A549 treated with GW870086 at 1 μM for 4 hours (cell line): ENCODE measurements around the gene MUCL3. TPM values are rescaled to one million over a fixed set of nuclear protein-coding genes. Genes with fewer than 3 reads are reported as not detected.

Experiments used
- total RNA-seq: library from RNA; stranded (reverse); fragments of 200-300 nt; extraction: Qiagen RNA extraction; gene quantifications from 5 replicates; pipeline ENCODE4 v1.2.3, GENCODE V29; 2022; ENCODE audit warnings: low read depth

The MUCL3 gene, protein sequence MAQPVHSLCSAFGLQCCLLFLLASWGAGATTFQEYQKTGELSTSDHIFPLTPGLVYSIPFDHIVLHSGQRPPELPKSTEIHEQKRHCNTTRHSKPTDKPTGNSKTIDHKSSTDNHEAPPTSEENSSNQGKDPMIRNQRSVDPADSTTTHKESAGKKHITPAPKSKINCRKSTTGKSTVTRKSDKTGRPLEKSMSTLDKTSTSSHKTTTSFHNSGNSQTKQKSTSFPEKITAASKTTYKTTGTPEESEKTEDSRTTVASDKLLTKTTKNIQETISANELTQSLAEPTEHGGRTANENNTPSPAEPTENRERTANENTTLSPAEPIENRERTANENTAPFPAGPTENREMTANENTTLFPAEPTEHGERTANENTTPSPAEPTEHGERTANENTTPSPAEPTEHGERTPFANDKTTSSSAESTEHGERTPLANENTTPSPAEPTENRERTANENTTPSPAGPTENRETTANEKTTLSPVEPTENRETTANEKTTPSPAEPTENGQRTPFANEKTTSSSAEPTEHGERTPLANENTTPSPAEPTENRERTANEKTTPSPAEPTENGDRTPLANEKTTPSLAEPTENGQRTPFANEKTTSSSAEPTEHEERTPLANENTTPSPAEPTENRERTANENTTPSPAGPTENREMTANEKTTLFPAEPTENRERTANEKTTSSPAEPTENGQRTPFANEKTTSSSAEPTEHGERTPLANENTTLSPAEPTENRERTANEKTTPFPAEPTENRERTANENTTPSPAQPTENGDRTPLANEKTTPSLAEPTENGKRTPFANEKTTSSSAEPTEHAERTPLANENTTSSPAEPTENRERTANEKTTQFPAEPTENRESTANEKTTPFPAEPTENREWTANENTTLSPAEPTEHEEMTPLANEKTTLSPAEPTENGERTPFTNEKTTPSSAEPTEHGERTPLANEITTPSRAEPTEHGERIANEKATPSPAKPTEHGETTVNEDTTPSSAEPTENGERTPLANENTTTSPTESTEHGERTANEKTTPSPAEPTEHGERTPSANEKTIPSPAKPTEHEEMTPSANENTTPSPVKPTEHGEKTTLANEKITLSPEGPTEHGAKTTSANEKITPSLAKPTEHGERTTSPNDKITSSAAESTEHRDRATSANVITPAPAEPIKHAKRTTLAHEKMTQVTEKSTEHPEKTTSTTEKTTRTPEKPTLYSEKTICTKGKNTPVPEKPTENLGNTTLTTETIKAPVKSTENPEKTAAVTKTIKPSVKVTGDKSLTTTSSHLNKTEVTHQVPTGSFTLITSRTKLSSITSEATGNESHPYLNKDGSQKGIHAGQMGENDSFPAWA (N-terminal part only)
- total RNA-seq, result 0.03 to 0.09 TPM (median 0.06 TPM) in 4 of 5 replicates, not detected in the other

DNA sequence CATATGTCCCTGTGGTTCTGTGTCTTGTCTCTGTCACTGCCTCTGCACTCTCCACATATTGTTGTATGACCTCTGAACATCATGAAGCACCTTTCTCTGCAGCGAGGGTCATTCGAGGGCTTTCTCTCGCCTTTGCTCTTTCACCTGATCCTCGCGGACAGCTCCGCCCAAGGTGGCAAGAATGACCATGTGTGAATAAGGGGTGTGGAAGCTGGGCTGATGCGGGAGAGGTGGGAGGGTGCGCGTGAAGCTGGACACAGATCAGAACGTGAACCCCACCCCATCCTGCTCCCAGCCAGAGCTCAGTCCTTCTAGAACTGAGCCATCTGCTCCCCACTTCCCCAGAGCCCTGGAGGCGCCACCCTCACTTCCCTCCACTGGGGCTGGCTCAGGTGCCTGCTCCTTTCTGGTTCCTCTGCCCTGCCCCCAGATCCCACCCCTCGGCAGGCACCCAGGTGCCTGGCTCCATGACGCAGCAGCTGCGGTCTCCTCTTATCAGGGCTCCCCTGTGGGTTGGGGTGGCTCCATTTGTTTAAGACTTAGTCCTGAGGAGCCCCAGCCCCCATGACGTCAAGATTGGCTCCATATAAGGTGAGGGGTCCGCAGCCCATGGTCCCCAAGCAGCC is at the start of gene MUCL3:
TSS of gene MUCL3 (plus strand) at position 613 of the 626 bp plus-strand sequence. CDS start 27 bp downstream, outside the sequence.

DNA sequence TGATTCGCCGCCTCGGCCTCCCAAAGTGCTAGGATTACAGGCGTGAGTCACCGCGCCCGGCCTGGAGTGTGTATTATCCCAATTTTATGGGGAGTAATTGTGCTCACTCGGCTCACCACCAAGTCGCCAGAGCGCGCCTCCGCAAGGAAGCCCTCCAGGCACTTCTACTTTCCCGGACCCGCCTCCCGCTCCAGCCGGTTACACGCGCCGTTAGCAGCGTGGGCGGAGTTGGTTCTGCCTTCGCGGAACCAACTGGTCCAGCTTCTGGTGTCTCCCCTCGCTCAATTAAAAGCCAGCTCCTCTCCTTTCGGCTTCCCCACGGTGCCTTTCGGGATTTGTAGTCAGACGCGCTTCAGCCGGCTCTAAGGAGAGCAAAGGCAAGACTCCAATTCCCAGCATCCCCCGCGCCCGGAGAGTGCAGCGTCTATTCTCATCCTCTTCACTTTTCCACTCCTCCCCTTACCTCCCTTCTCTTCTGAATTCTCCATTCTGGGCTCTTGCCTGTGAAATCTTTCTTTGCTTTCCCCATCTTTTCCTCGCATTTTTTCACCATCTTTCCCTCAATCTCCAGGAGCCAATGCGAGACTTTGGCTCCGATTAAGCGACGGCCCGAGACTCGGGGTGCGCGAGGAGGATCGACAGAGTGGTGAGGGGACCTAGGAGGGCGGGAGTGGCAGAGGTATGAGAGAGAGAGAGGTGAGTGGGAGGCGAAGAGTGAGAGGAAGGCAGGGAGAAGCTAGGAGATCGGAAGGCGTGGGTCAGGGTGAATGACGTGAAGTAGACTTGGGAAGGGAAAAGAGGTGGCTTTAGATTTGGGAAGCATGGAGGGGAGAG is 32.8 kb upstream of the MUCL3 start, which contains the start of gene GTF2H4:
TSS of gene GTF2H4 (plus strand) at position 450 of the 834 bp plus-strand sequence.

DNA sequence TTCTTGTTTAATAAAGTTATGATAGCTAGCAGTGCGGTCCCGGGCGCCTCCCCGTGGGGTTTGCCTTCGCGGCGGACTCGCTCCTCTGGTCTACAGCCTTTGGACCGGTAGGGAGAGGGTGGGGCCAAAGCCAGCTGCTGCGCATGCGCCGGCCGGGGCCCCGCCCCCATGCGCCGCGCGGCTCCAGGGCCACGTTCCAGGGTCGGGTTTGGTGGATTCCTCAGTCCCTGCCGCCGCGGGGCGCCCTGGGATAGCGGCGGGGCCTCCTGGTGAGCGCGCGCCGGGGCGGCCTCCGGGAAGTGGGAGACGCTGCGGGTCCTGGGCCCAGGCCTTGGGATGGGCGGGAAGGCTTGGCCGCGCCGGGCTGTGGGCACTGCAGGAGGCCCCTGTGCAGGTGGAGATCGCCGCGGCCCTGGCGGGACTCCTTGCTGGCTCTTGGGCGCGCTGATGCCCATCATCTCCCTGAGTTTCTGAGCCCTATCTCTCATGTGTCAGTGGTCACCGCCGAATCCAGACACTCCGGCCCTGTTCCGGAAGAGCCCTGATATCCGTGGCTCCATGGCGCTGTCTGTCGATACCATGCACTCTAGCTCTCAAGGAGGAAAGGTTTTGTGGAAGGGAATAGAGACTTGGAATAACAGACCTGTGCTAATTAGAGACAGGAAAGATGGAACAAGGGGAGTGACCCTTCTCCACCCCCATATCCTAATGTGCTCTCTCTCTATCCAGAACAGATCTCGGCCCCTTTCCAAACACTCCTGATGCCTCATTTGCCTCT is 26.5 kb upstream of the MUCL3 start, which contains the start of gene VARS2:
TSS of gene VARS2 (plus strand) at position 163 of the 778 bp plus-strand sequence. CDS start at position 762, 599 bp downstream.

DNA sequence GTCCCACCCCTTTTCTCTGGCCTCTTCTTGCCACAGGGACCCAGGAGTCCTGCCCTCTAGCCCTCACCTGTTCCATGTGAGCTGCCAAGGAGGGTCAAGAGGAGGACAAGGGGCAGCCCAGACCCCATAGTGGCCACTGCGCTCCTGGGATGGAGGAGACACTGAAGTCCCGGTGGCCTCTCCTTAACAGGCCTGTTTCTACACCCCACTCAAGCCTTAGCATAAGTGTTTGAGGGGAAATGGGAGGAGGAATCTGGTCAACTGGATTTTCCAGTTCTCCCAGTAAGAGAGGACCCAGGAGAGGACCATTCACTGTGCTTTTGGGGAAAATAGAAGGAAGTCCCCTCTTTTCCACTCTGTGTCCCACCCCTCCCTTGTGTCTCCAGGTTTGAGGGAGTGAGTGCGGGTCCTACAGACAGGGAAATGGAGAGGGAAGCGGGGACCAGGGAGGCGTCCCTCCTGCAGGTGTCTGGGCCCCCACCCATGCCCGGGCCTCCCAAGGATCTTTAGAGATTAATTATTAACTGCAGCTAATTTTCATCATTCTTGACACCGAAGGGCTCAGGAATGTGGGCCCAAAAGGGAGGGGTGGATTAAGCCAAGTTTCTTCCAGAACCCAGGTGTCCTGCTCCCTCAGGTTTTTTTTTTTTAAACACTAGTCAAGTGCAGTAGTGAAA is 8.7 kb upstream of the MUCL3 start, which contains the start of gene SFTA2:
TSS of gene SFTA2 (minus strand) at position 202 of the 677 bp plus-strand sequence. CDS start at position 128, 74 bp downstream.

DNA sequence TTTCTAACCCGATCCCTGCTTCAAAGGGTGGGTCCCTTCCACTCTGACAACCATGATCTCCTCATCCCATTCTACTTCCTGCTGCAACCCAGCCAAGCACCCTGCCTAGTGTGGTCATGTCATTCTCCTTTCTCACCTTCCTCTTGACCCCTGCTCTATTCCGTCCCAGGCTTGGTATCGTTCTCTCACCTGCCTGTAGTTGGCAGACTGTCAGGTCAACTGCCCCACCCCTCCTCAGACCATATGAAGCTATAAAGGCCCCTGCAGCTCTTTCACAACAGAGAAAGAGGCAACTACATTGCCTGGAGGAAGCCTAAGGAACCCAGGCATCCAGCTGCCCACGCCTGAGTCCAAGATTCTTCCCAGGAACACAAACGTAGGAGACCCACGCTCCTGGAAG is 42.7 kb downstream of the MUCL3 start, which contains the start of gene MUC21:
TSS of gene MUC21 (plus strand) at position 280 of the 400 bp plus-strand sequence. CDS start 241 bp downstream, outside the sequence.

Other genes with a start within 250 kb of the MUCL3 start
- 20.5 to 30.6 TPM (median 26.1 TPM) in 5 replicates for gene NRM, start 250.0 kb upstream of the MUCL3 start, total RNA-seq
- 14.8 to 21.4 TPM (median 16.4 TPM) in 5 replicates for gene MDC1, start 223.7 kb upstream of the MUCL3 start, total RNA-seq
- 773 to 946 TPM (median 885 TPM) in 5 replicates for gene TUBB, start 220.6 kb upstream of the MUCL3 start, total RNA-seq
- gene FLOT1, start 198.3 kb upstream of the MUCL3 start, total RNA-seq, result 79.1 to 93.4 TPM (median 90.3 TPM) in 5 replicates
- gene IER3, start 196.4 kb upstream of the MUCL3 start, total RNA-seq, result 66.7 to 100 TPM (median 95.1 TPM) in 5 replicates
- 52.0 to 64.5 TPM (median 60.6 TPM) in 5 replicates for gene DDR1, start 56.5 kb upstream of the MUCL3 start, total RNA-seq
- gene GTF2H4, start 32.8 kb upstream of the MUCL3 start, total RNA-seq, result 18.6 to 23.4 TPM (median 19.9 TPM) in 5 replicates
- gene VARS2, start 26.7 kb upstream of the MUCL3 start, total RNA-seq, result 11.0 to 15.5 TPM (median 13.3 TPM) in 5 replicates
- gene SFTA2, start 8.8 kb upstream of the MUCL3 start, total RNA-seq, result not detected in 5 replicates
- gene MUC21, start 42.7 kb downstream of the MUCL3 start, total RNA-seq, result not detected in 5 replicates
- 0.02 TPM in 1 of 5 replicates, not detected in the others for gene MUC22, start 69.5 kb downstream of the MUCL3 start, total RNA-seq
- not detected in 5 replicates for gene C6orf15, start 171.6 kb downstream of the MUCL3 start, total RNA-seq
- 4.4 to 7.5 TPM (median 6.1 TPM) in 5 replicates for gene PSORS1C1, start 173.8 kb downstream of the MUCL3 start, total RNA-seq
- gene CDSN, start 179.5 kb downstream of the MUCL3 start, total RNA-seq, result not detected in 5 replicates
- not detected in 5 replicates for gene PSORS1C2, start 198.1 kb downstream of the MUCL3 start, total RNA-seq
- gene CCHCR1, start 216.8 kb downstream of the MUCL3 start, total RNA-seq, result 6.3 to 7.9 TPM (median 7.7 TPM) in 5 replicates
- 11.9 to 14.7 TPM (median 12.7 TPM) in 5 replicates for gene TCF19, start 217.6 kb downstream of the MUCL3 start, total RNA-seq
- gene POU5F1, start 229.7 kb downstream of the MUCL3 start, total RNA-seq, result 7.4 to 10.9 TPM (median 9.5 TPM) in 5 replicates